ENCODE data around the gene GEMIN5.
A peak's percentile ranks its signal among the peaks of the same experiment; 100 is the strongest.
"Not testable (repeated sequence)": the region's sequence is repeated elsewhere in the genome, so short reads cannot be mapped to it uniquely, and the experiment has no call there.

The GEMIN5 gene

GRCh38 chr5:154940772-154941620, 3.0 kb upstream of the GEMIN5 start, which contains the start of gene MRPL22:
MRPL22 (plus strand) TSS chr5:154941073; CDS start chr5:154941111, 38 bp downstream.
- peak; percentile 87 to 90 (median 89) for DNase-seq (ENCODE audit: low read depth in 3 of 3, low spot score in 1 of 3)

GRCh38 chr5:154940375-154940771, 2.4 kb upstream of the GEMIN5 start:
- DNase-seq (ENCODE audit: low read depth in 3 of 3, low spot score in 1 of 3), result no peak

- DNase-seq (ENCODE audit: low read depth in 3 of 3, low spot score in 1 of 3), result not testable (repeated sequence)
Measured at GRCh38 chr5:154939387-154939786, 1.4 kb upstream of the GEMIN5 start.

- DNase-seq (ENCODE audit: low read depth in 3 of 3, low spot score in 1 of 3), result no peak
Measured at GRCh38 chr5:154937186-154937717, 759 bp downstream of the GEMIN5 start.

GRCh38 chr5:154934881-154935280, 3.1 kb downstream of the GEMIN5 start:
- no peak for DNase-seq (ENCODE audit: low read depth in 3 of 3, low spot score in 1 of 3)

GRCh38 chr5:154933537-154933936, 4.5 kb downstream of the GEMIN5 start:
- DNase-seq (ENCODE audit: low read depth in 3 of 3, low spot score in 1 of 3), result no peak

GRCh38 chr5:154923441-154924430, 14.3 kb downstream of the GEMIN5 start:
- no peak for DNase-seq (ENCODE audit: low read depth in 3 of 3, low spot score in 1 of 3)

- DNase-seq (ENCODE audit: low read depth in 3 of 3, low spot score in 1 of 3), result no peak
Measured at GRCh38 chr5:154917757-154918156, 20.3 kb downstream of the GEMIN5 start.

GRCh38 chr5:154916874-154917273, 21.1 kb downstream of the GEMIN5 start:
- no peak for DNase-seq (ENCODE audit: low read depth in 3 of 3, low spot score in 1 of 3)

GRCh38 chr5:154905601-154906000, 32.4 kb downstream of the GEMIN5 start:
- not testable (repeated sequence) for DNase-seq (ENCODE audit: low read depth in 3 of 3, low spot score in 1 of 3)

- DNase-seq (ENCODE audit: low read depth in 3 of 3, low spot score in 1 of 3), result no peak
Measured at GRCh38 chr5:154901913-154902312, 36.1 kb downstream of the GEMIN5 start.

GRCh38 chr5:154901276-154901675, 36.7 kb downstream of the GEMIN5 start:
- no peak for DNase-seq (ENCODE audit: low read depth in 3 of 3, low spot score in 1 of 3)

- no peak for DNase-seq (ENCODE audit: low read depth in 3 of 3, low spot score in 1 of 3)
Measured at GRCh38 chr5:154900066-154900465, 37.9 kb downstream of the GEMIN5 start.

- no peak for DNase-seq (ENCODE audit: low read depth in 3 of 3, low spot score in 1 of 3)
Measured at GRCh38 chr5:154899151-154899816, 38.7 kb downstream of the GEMIN5 start.

GRCh38 chr5:154898210-154898609, 39.8 kb downstream of the GEMIN5 start:
- no peak for DNase-seq (ENCODE audit: low read depth in 3 of 3, low spot score in 1 of 3)

GRCh38 chr5:154896562-154897165, 41.3 kb downstream of the GEMIN5 start:
- no peak for DNase-seq (ENCODE audit: low read depth in 3 of 3, low spot score in 1 of 3)

- DNase-seq (ENCODE audit: low read depth in 3 of 3, low spot score in 1 of 3), result no peak
Measured at GRCh38 chr5:154895606-154896561, 42.1 kb downstream of the GEMIN5 start.

GRCh38 chr5:154893381-154893780, 44.6 kb downstream of the GEMIN5 start:
- DNase-seq (ENCODE audit: low read depth in 3 of 3, low spot score in 1 of 3), result no peak

- no peak for DNase-seq (ENCODE audit: low read depth in 3 of 3, low spot score in 1 of 3)
Measured at GRCh38 chr5:154892369-154892771, 45.6 kb downstream of the GEMIN5 start.
